Fibroblast of mammary gland (primary cell): ENCODE results near the gene GLIS1.

Experiments
- DNase-seq: peaks from one replicate; pipeline ENCODE4 v3.0.0-alpha.2; 2010; ENCODE audit warnings: low read depth
- H3K4me3 ChIP-seq: 2 replicates; pipeline ENCODE4 v1.5.1; 2011; ENCODE audit warnings: low read depth, mild to moderate bottlenecking, low read length, moderate library complexity; ENCODE audit not compliant: control insufficient read depth
- TF ChIP-seq, protein P1 (sequence below): conservative IDR thresholded peaks from 2 replicates; pipeline ENCODE4 v1.5.1; 2011; ENCODE audit warnings: low read depth, low read length, inconsistent platforms; ENCODE audit not compliant: control insufficient read depth, insufficient read depth

Gene GLIS1

DNA sequence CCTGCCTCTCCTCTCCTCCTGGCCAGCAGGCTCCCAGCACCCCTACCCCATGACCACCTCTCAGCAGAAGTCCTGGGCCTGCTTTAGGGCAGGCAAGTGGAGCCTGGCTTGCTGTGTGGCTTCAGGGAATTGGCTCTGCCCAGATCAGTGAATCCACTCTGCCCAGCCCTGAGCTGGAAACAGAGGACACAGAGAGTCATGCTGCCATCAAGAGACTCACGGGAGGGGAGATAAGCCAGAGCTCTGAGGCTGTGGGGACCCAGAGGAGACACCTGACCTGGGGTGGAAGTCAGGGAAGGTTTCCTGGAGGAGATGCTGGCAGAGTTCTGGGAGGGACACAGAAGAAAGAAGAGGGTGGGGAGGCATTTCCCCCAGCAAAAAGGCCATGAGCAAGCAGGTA is 54.2 kb downstream of the GLIS1 start:
- no peak overlapping the region for H3K4me3 ChIP-seq
- DNase-seq = no peak

DNA sequence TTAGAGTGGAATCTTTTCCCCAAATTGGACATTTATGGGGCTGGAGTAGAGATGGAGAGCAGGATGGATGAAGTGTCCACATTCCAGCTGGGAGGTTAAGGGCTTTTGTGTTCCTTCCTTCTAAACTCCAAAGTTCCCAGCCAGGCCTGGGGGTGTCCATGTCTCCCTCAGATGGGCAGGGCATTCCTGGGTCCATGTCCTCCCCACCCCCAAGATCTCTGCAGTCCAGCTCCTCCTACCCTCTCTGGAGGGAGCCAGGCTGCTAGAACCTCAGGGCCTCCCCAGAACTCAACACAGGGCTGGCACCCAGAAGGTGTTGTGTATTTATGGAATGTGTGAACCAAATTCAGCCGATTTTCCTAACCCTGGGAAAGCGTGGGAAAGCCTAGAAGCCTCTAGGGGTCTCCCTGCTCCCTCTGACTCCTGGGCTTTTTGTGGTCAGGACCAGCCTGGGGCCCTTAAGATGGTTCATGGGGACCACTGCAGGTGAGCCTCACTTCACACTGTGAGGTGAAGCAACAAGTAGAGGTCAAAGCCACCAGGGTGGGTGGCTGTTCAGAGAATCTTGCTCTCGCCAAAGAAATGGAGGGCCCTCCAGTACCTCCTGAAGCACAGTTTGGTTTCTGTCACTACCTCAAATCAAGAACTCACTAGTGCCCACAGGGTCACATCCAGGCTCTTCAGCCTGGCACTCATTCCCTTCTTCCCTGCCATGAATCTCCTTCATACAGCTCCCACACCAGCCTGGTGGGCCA is 54.8 kb downstream of the GLIS1 start:
- TF ChIP-seq, protein P1, sequence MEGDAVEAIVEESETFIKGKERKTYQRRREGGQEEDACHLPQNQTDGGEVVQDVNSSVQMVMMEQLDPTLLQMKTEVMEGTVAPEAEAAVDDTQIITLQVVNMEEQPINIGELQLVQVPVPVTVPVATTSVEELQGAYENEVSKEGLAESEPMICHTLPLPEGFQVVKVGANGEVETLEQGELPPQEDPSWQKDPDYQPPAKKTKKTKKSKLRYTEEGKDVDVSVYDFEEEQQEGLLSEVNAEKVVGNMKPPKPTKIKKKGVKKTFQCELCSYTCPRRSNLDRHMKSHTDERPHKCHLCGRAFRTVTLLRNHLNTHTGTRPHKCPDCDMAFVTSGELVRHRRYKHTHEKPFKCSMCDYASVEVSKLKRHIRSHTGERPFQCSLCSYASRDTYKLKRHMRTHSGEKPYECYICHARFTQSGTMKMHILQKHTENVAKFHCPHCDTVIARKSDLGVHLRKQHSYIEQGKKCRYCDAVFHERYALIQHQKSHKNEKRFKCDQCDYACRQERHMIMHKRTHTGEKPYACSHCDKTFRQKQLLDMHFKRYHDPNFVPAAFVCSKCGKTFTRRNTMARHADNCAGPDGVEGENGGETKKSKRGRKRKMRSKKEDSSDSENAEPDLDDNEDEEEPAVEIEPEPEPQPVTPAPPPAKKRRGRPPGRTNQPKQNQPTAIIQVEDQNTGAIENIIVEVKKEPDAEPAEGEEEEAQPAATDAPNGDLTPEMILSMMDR = peak; percentile 6
- no peak for DNase-seq
- no peak overlapping the region for H3K4me3 ChIP-seq

More for the DNA sequence above, 54.2 kb downstream of the GLIS1 start:
- TF ChIP-seq, protein P1 = no peak

DNA sequence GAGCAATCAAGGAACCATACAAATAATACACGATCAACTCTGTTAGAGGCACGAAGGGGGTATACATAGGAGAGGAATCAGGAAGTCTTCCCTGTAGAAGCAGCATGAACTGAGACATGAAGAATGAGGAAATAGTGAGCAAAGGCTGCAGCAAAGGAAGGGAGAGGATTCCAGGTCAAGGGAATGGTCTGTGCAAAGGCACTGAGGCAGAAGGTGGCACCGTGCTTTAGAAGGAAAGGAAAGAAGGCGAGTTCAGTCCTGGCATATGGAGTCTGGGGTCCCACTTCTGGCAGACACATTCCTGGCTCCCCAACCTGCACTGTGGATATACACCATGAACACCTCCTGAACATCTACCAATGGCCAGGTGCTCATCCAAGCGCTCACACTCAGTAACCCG is 56.1 kb downstream of the GLIS1 start:
- no peak overlapping the region for H3K4me3 ChIP-seq
- DNase-seq = no peak
- TF ChIP-seq, protein P1 = no peak

DNA sequence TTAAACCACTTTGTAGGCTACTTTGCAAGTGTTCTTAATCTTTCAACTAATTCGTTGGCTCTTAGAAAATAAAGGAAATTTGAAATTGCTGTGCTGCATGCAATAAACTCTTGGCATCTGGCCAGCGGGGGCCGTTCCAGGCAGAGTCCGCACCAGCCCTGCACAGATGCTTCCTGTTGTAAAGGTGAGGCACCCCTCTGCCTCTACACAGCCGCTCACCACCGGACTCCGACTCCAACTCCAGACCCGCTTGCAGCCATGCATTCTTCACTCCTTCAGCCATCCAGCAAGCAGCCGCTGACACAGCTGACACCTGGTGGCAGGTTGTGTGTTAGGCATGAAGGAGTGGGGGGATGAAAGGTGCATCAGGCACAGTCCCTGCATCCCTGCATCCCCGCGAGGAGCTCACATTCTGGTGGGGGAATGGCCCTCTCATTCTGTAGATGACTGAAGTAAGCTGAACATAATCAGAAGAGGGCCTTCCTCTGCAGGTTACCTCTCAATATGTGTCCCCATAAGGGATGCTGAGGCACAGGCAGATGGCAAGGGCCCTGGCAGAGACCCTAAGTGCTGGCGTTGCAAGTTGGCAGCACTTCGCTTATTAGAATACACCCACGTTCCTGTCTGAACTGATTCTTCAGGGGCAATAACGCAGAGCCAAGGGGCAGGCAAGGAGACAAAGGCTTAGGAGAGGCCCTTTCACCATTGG is 56.8 kb downstream of the GLIS1 start:
- DNase-seq = no peak
- TF ChIP-seq, protein P1 = peak; percentile 40
- no peak overlapping the region for H3K4me3 ChIP-seq

DNA sequence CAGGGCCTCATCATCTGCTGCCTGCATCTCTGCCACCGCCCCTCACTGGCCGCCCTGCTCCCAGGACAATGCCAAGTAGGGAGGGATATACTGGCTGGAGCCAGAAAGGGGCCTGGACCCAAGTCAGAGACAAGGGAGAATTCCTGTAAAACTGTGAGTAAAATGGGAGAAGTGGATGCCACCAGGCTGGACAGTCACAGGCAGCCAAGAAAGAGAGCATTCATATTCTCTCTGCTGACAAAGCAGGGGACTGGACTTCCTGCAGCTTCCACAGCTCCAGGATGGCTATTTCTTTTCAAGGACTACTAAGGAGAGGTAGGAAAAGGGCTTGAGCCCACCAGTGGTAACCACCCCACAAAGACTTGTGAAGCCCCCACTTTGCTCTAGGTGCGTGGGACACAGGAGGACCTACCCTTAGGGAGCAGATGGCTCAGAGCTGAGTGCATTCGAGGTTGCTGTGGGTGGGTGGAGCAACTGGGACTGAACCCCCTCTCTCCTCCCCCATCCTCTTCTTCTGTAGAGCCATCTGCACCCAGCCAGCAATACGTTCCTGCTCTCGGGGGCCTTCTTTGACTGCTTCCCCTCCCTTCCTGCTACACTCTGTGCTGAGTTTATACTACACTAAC is 57.5 kb downstream of the GLIS1 start:
- H3K4me3 ChIP-seq = no peak overlapping the region
- TF ChIP-seq, protein P1 = no peak
- DNase-seq = no peak

DNA sequence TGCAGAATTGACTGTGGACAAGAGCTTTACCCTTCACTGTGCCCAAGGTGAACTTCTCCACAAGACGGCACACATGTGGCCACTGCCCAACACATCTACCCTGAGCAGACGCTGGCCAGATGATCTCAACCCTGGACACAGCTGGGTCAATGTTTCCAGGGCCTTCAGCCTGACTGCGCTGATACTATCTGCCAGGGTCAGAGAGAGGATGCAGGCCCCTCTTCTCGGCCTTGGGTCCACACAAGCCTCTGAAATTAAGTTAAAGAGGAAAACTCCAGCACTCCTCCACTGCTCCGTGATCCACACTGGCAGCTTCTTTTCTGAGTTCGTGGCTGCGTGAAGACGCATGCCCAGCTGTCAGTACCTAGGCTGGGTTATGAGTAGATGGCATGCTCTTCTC is 58.1 kb downstream of the GLIS1 start:
- TF ChIP-seq, protein P1 = no peak
- DNase-seq = no peak
- no peak overlapping the region for H3K4me3 ChIP-seq
